Effector memory CD4-positive, alpha-beta T cell (primary cell): Measurements from ENCODE around the gene UBE2J2.
A peak's percentile ranks its signal among the peaks of the same experiment; 100 is the strongest.

ENCODE experiments used
- DNase-seq, 3 donors: peaks; one replicate each; pipeline ENCODE4 v3.0.0-alpha.2; 2020
- H3K27ac ChIP-seq: 2 replicates; pipeline ENCODE4 v1.7.0; 2013; ENCODE audit warnings: mild to moderate bottlenecking, low read length, moderate library complexity; ENCODE audit not compliant: insufficient read depth, poor library complexity, severe bottlenecking
- H3K27me3 ChIP-seq: replicated peaks from 2 replicates; pipeline ENCODE4 v1.7.0; 2013; ENCODE audit warnings: mild to moderate bottlenecking, low read length; ENCODE audit not compliant: insufficient read depth, control insufficient read depth, poor library complexity, severe bottlenecking
- H3K36me3 ChIP-seq: 2 replicates; pipeline ENCODE4 v1.7.0; 2013; ENCODE audit warnings: mild to moderate bottlenecking, low read length, moderate library complexity; ENCODE audit not compliant: control insufficient read depth, insufficient read depth
- H3K4me1 ChIP-seq: 2 replicates; pipeline ENCODE4 v1.7.0; 2013; ENCODE audit warnings: low read length, mild to moderate bottlenecking; ENCODE audit not compliant: control insufficient read depth, insufficient read depth, poor library complexity, severe bottlenecking
- H3K4me3 ChIP-seq: 2 replicates; pipeline ENCODE4 v1.7.0; 2013; ENCODE audit warnings: low read length, low read depth, mild to moderate bottlenecking; ENCODE audit not compliant: insufficient read depth, poor library complexity, severe bottlenecking
- H3K9me3 ChIP-seq: 2 replicates; pipeline ENCODE4 v1.7.0; 2013; ENCODE audit warnings: mild to moderate bottlenecking, low read length, moderate library complexity; ENCODE audit not compliant: control insufficient read depth

The UBE2J2 gene

DNA sequence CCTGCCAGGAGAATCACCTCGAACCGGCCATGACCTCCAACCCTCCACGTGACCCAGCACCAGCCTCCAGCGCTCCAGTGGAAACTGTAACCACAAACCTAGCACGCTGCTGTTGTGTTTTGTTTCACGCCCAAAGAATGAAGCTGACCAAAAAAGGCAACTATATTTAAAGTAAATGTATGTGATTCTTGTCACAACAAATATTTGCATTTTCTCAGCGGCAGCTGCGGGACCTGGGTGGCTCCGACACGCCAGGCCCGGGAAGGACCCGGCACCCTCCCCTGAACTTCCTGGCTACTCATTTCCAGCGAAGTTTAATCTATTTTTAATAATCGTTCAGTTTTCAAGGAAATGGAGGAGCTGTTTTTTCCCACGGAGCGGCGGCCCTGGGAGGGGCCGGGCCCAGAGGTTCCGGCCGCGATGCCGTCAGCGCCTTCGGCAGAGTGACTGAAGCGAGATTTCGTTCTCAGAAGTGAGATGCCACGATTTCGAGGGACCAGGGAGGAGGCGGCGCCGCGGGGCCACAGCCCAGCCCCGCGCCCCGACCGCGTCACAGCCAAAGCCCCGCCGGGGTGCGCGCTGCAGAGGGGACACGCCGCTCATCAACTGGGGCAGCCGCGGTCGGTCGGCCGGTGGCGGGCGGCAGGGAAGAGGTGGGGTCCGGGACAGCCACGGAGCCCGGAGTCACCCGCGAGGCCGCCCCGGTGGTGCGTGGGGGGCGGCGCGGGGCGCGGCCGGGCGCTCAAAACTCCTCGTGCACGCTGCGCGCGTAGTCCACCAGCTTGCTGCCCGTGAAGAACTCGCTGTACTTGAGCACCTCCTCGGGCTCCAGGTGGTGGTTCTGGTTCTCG, 56.7 kb downstream of the UBE2J2 start:
- H3K36me3 ChIP-seq = peaks cover 20% of the 10 kb centered on the region
- H3K4me1 ChIP-seq = peaks cover 75% of the 10 kb centered on the region
- H3K4me3 ChIP-seq = peak overlapping the region; percentile 7
- no peaks in the 10 kb centered on the region for H3K27me3 ChIP-seq
- peak overlapping the region; percentile 89 for H3K27ac ChIP-seq
- H3K9me3 ChIP-seq = no peaks in the 10 kb centered on the region
- peak; percentile 67 to 72 (median 70) for DNase-seq

GRCh38 chr1:1215881-1216605, 57.6 kb downstream of the UBE2J2 start:
- H3K4me3 ChIP-seq = peak overlapping the region; percentile 7
- H3K4me1 ChIP-seq = peaks cover 81% of the 10 kb centered on the region
- no peaks in the 10 kb centered on the region for H3K9me3 ChIP-seq
- no peaks in the 10 kb centered on the region for H3K27me3 ChIP-seq
- H3K27ac ChIP-seq = peak overlapping the region; percentile 89
- peaks cover 11% of the 10 kb centered on the region for H3K36me3 ChIP-seq
- DNase-seq = no peak

DNA sequence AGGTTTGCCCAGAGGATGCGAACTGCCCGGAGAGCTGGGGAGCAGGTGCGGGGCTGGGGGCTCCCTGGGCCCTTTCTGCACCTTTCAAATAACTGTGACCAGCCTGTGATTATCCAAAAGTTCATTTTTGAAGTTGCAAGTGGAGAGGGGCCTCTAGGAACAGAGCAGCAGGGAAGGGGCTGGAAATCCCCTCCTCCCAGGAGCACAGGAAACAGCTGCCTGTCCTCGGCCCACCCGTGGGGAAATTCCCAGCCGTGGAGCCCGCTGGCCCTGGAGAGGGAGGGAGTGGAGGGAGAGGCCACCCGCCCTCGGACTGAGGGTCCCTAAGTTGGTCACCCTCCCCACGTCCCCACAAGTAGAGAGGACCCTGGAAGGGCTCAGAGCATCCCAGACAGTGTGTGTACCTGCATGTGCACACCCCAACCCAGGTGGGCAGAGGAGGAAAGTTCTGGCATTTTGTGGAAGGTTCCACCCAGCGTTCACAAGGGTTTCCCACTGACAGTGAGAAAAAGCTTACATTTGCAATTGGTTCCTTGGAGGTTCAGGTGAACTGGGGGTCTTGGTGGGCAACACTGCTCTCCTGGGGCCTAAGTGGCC, 58.5 kb downstream of the UBE2J2 start:
- DNase-seq = peak in 2 of 3 donors; percentile 31 to 59
- Histone ChIP-seq H3K9me3 (no peaks in the 10 kb centered on the region), H3K27me3 (no peaks in the 10 kb centered on the region), H3K4me1 (peaks cover 82% of the 10 kb centered on the region), H3K36me3 (peaks cover 5% of the 10 kb centered on the region), H3K27ac (peak overlapping the region; percentile 89), H3K4me3 (peak overlapping the region; percentile 74)

DNA sequence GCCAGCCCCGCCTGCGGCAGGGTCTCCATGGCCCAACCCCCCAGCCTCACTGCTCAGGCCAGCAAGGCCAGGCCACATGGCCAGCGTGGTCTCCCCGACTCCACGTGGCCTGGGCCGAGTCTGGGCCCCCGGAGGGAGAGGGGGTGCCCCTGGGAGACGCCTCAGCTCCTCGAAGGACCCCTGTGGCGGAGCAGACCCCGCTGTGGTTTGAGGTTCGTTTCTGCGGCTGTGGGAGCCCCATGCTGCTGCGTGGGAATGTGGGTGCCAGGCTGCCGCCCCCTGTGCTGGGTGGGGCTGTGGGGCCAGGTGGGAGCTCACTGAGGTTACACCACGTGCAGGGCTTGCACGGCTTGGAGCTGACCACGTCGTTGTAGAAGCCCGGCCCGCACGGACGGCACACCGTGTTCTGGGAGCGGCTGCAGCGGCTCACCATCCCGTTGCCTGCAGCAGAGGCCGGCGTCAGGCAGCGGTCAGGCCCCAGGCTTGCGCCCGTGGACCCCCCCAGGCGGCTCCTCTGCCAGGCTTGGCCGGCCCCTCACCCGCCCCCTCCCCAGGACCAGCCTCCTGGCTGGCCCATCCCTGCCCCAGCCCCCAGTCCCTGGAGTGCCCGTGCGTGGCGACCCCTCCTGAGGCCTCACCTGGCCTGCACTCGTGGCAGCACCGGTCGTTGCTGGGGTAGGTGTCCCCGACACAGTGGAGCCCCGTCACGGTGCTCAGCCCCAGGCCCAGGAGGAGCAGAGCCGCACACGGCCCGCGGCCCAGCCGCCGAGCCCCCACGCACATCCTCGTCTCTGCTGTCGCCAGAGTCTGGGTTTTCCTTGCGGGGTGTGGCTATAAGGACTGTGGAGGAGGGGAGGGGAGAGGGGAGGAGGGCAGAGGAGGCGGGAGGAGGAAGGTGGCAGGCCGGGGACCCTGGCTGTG, 60.0 kb downstream of the UBE2J2 start, which contains the start of gene TNFRSF4:
Gene TNFRSF4 (minus strand): TSS at position 809 of the 921 bp plus-strand sequence. CDS start 26 bp downstream, at position 783.
- Histone ChIP-seq H3K9me3 (no peaks in the 10 kb centered on the region), H3K4me1 (peaks cover 74% of the 10 kb centered on the region), H3K4me3 (peak within 1 kb of the TSS; percentile 74), H3K27ac (peak within 1 kb of the TSS; percentile 89), H3K27me3 (no peaks in the 10 kb centered on the region), H3K36me3 (no peaks in the 10 kb centered on the region)
- peak in 2 of 3 donors; percentile 45 to 51 for DNase-seq

- Histone ChIP-seq H3K27me3 (no peaks in the 10 kb centered on the region), H3K4me1 (peaks cover 74% of the 10 kb centered on the region), H3K4me3 (peak overlapping the region; percentile 74), H3K9me3 (no peaks in the 10 kb centered on the region), H3K27ac (peak overlapping the region; percentile 89), H3K36me3 (no peaks in the 10 kb centered on the region)
- DNase-seq = peak; percentile 43 to 59 (median 44)
Measured at GRCh38 chr1:1212780-1213344, 60.8 kb downstream of the UBE2J2 start.

- DNase-seq = no peak
- Histone ChIP-seq H3K4me1 (peaks cover 77% of the 10 kb centered on the region), H3K27ac (peak overlapping the region; percentile 32)
Measured at GRCh38 chr1:1211541-1212441, 61.9 kb downstream of the UBE2J2 start.

GRCh38 chr1:1210726-1211540, 62.7 kb downstream of the UBE2J2 start:
- Histone ChIP-seq H3K27ac (peak overlapping the region; percentile 32), H3K4me1 (peaks cover 77% of the 10 kb centered on the region), H3K9me3 (no peaks in the 10 kb centered on the region), H3K27me3 (no peaks in the 10 kb centered on the region), H3K4me3 (no peak overlapping the region), H3K36me3 (no peaks in the 10 kb centered on the region)
- DNase-seq = no peak

More at GRCh38 chr1:1211541-1212441, 61.9 kb downstream of the UBE2J2 start:
- Histone ChIP-seq H3K27me3 (no peaks in the 10 kb centered on the region), H3K9me3 (no peaks in the 10 kb centered on the region), H3K36me3 (no peaks in the 10 kb centered on the region), H3K4me3 (peak overlapping the region; percentile 29)
